ENCODE measurements around the gene FGA. TPM values are rescaled to one million over a fixed set of nuclear protein-coding genes. Genes with fewer than 3 reads are reported as not detected.

The FGA gene
- total RNA-seq, 1 experiment from 2014 or later, result not detected

GRCh38 chr4:154608361-154609252, 18.1 kb upstream of the FGA start:
- ATAC-seq (no peak), DNase-seq (no peak)
- no TSS peak for BruUV-seq (replicated peaks)
- Histone ChIP-seq H3K9ac (ENCODE audit: low read length) (no peak overlapping the region), H3K9me3 (ENCODE audit: low read length) (no peaks in the 10 kb centered on the region), H3K27ac (ENCODE audit: low read length) (no peak overlapping the region), H3K36me3 (ENCODE audit: low read depth, low read length) (no peaks in the 10 kb centered on the region), H4K20me1 (ENCODE audit: low read length) (no peaks in the 10 kb centered on the region), H3K79me2 (ENCODE audit: low read length) (no peaks in the 10 kb centered on the region), H3F3A (ENCODE audit: low read length, unreplicated experiment) (no peaks in the 10 kb centered on the region), H3K4me1 (ENCODE audit: insufficient read depth, low read length) (peaks cover 17% of the 10 kb centered on the region), H2AFZ (ENCODE audit: low read length) (no peak overlapping the region), H3K4me3 (ENCODE audit: low read length) (no peak overlapping the region), H3K27me3 (ENCODE audit: low read length) (no peaks in the 10 kb centered on the region), H3K9me2 (replicated peaks; ENCODE audit: low read length) (no peaks in the 10 kb centered on the region), H3K4me2 (ENCODE audit: low read length) (no peak overlapping the region)
- POLR2A ChIA-PET (ENCODE audit: unreplicated experiment), result no interaction called here
- TF ChIP-seq EZH2 (IDR thresholded peaks at IDR 0.05; ENCODE audit: low read length, unreplicated experiment), result no peak
- no peak for TF ChIP-seq CTCF (conservative IDR thresholded peaks at IDR 0.05; ENCODE audit: low read depth, low read length)
- TF ChIP-seq EZH2phosphoT487 (IDR thresholded peaks at IDR 0.05; ENCODE audit: borderline replicate concordance, low read length), result no peak
- CTCF ChIA-PET, result no interaction called here
- intact Hi-C loops (cut with micrococcal nuclease), result no loop called here

- ATAC-seq (no peak), DNase-seq (no peak)
- H4K20me1 ChIP-seq (ENCODE audit: low read length), result no peaks in the 10 kb centered on the region
- no peak overlapping the region for H3K9ac ChIP-seq (ENCODE audit: low read length)
- no peak overlapping the region for H2AFZ ChIP-seq (ENCODE audit: low read length)
- intact Hi-C loops (cut with micrococcal nuclease), result no loop called here
- H3K4me1 ChIP-seq (ENCODE audit: insufficient read depth, low read length), result peaks cover 30% of the 10 kb centered on the region
- no peaks in the 10 kb centered on the region for H3F3A ChIP-seq (ENCODE audit: low read length, unreplicated experiment)
- no peak overlapping the region for H3K4me3 ChIP-seq (ENCODE audit: low read length)
- no peaks in the 10 kb centered on the region for H3K9me2 ChIP-seq (replicated peaks; ENCODE audit: low read length)
- no peaks in the 10 kb centered on the region for H3K36me3 ChIP-seq (ENCODE audit: low read depth, low read length)
- POLR2A ChIA-PET (ENCODE audit: unreplicated experiment), result no interaction called here
- H3K79me2 ChIP-seq (ENCODE audit: low read length), result no peaks in the 10 kb centered on the region
- no peaks in the 10 kb centered on the region for H3K27me3 ChIP-seq (ENCODE audit: low read length)
- H3K9me3 ChIP-seq (ENCODE audit: low read length), result no peaks in the 10 kb centered on the region
- no peak overlapping the region for H3K4me2 ChIP-seq (ENCODE audit: low read length)
- no TSS peak for BruUV-seq (replicated peaks)
- CTCF ChIA-PET, result no interaction called here
- H3K27ac ChIP-seq (ENCODE audit: low read length), result no peak overlapping the region
- no peak for TF ChIP-seq EZH2phosphoT487 (IDR thresholded peaks at IDR 0.05; ENCODE audit: borderline replicate concordance, low read length)
- TF ChIP-seq EZH2 (IDR thresholded peaks at IDR 0.05; ENCODE audit: low read length, unreplicated experiment), result no peak
- TF ChIP-seq CTCF (conservative IDR thresholded peaks at IDR 0.05; ENCODE audit: low read depth, low read length), result no peak
Observed at GRCh38 chr4:154606728-154607723, 16.5 kb upstream of the FGA start.

Data from PC-3 (cell line).